ENCODE measurements around the gene RANBP3.

GRCh38 chr19:5968431-5969373, 9.2 kb downstream of the RANBP3 start:
- no peak for TF ChIP-seq CTCF (IDR thresholded peaks at IDR 0.05)
- TF ChIP-seq ZFX (IDR thresholded peaks at IDR 0.05; ENCODE audit: borderline replicate concordance) = no peak
